Rectal smooth muscle tissue (tissue), 1 donor: ENCODE measurements around the gene ADGRL3.

Experiments used
- H3K27ac ChIP-seq: one replicate; pipeline ENCODE4 v1.7.0; 2013; ENCODE audit warnings: low read depth, low read length, inconsistent platforms
- H3K27me3 ChIP-seq: one replicate; pipeline ENCODE4 v1.7.0; 2013; ENCODE audit warnings: low read length; ENCODE audit not compliant: control insufficient read depth, insufficient read depth
- H3K36me3 ChIP-seq: one replicate; pipeline ENCODE4 v1.7.0; 2013; ENCODE audit warnings: low read length; ENCODE audit not compliant: control insufficient read depth, insufficient read depth
- H3K4me1 ChIP-seq: one replicate; pipeline ENCODE4 v1.7.0; 2013; ENCODE audit warnings: low read length; ENCODE audit not compliant: control insufficient read depth, insufficient read depth
- H3K4me3 ChIP-seq: one replicate; pipeline ENCODE4 v1.7.0; 2013; ENCODE audit warnings: low read length
- H3K9ac ChIP-seq: one replicate; pipeline ENCODE4 v1.7.0; 2013; ENCODE audit warnings: low read length

The ADGRL3 gene

DNA sequence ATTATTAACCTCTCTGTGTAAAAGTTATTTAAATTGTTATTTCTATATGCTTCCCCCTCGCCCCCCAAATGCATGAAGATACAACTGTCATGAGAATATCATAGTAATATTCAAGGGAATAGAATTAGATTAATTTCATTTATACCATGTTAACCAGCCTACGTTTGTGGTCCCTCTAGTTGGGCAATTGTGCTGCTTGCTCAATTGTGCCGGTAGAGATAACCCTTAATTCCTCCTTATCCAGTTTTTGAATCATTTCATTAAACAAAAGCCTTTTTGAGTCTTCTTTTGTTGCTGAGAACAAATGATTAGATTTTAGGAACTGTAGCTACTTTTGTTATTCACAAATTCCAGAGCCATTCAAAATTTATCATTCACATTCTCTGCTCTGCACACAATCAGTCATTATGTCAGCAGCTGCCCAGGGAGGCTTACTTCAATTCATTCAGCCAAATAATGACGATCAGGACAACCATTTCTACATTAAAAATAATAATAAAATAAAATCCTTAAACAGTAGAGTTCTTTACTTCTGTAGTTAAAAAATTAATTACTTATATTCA lies 98.1 kb downstream of the ADGRL3 start:
- no peaks in the 10 kb centered on the region for H3K36me3 ChIP-seq
- no peak overlapping the region for H3K9ac ChIP-seq
- H3K27me3 ChIP-seq: no peaks in the 10 kb centered on the region
- H3K4me3 ChIP-seq: no peak overlapping the region
- no peak overlapping the region for H3K27ac ChIP-seq
- no peaks in the 10 kb centered on the region for H3K4me1 ChIP-seq

GRCh38 chr4:61299316-61299715 lies 99.2 kb downstream of the ADGRL3 start:
- H3K27ac ChIP-seq: no peak overlapping the region
- no peak overlapping the region for H3K9ac ChIP-seq
- H3K4me3 ChIP-seq: no peak overlapping the region
- H3K27me3 ChIP-seq: no peaks in the 10 kb centered on the region
- no peaks in the 10 kb centered on the region for H3K4me1 ChIP-seq
- H3K36me3 ChIP-seq: no peaks in the 10 kb centered on the region

- Histone ChIP-seq H3K4me1 (no peaks in the 10 kb centered on the region), H3K4me3 (no peak overlapping the region), H3K27ac (no peak overlapping the region), H3K9ac (no peak overlapping the region), H3K36me3 (no peaks in the 10 kb centered on the region), H3K27me3 (no peaks in the 10 kb centered on the region)
Measured at GRCh38 chr4:61300266-61300844, 100.2 kb downstream of the ADGRL3 start.

DNA sequence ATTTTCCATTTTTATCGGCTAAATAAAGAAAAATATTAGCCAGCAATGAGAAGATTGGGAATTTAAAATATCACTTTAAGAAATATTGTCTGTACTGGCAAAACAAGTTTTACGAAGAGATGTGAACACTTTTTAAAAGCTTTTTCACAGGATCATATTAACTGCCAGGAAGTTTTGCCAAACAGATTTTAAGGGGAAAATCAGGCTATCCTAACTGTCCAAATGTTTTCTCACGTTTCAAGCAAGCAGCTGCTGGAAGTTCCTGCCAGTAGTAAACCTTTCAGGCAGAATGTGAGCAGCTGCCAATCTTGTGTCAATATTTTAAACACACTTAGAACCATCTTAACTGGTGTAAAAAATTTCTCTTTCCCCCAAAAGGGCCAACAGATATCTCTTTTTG lies 101.1 kb downstream of the ADGRL3 start:
- Histone ChIP-seq H3K36me3 (no peaks in the 10 kb centered on the region), H3K4me3 (no peak overlapping the region), H3K9ac (no peak overlapping the region), H3K27me3 (no peaks in the 10 kb centered on the region), H3K27ac (no peak overlapping the region), H3K4me1 (no peaks in the 10 kb centered on the region)

- H3K4me3 ChIP-seq: no peak overlapping the region
- no peaks in the 10 kb centered on the region for H3K4me1 ChIP-seq
- no peaks in the 10 kb centered on the region for H3K27me3 ChIP-seq
- H3K36me3 ChIP-seq: no peaks in the 10 kb centered on the region
- no peak overlapping the region for H3K9ac ChIP-seq
- H3K27ac ChIP-seq: no peak overlapping the region
Measured at GRCh38 chr4:61308033-61308432, 107.9 kb downstream of the ADGRL3 start.

DNA sequence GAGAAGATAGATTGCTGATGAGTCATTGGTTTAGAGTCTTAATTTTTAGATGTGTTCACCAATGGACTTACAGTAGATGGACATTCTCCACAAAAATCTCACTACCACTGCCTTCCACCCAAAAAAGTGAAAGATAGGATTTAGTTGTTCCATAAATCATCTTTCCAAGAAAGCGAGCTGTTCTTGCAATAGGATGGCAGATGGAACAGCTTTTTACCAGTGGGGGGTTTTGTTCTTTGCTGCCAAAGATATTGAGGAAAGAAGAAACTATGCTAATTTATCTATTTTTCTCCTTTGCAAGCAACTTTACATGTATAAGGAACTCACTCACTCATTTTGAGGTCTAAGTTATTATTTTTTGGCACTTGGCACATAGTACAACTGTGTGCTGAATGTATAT lies 109.5 kb downstream of the ADGRL3 start:
- no peak overlapping the region for H3K9ac ChIP-seq
- no peak overlapping the region for H3K4me3 ChIP-seq
- H3K27ac ChIP-seq: no peak overlapping the region
- H3K27me3 ChIP-seq: no peaks in the 10 kb centered on the region
- no peaks in the 10 kb centered on the region for H3K4me1 ChIP-seq
- H3K36me3 ChIP-seq: no peaks in the 10 kb centered on the region

DNA sequence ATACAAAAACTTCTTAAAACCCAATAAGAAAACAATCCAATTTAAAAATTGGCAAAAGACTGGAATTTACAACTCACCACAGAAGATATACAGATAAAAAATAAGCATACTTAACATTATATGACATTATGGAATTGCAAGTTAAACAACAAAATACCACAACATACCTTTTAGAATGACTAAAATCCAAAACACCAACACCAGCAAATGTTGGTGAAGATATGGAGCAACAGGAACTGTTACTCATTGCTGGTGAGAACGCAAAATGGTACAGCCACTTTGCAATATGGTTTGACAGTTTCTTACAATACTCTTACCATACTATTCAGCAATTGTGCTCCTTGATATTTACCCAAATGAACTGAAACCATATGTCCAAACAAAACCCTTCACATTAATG lies 112.4 kb downstream of the ADGRL3 start:
- Histone ChIP-seq H3K27ac (no peak overlapping the region), H3K4me1 (no peaks in the 10 kb centered on the region), H3K4me3 (no peak overlapping the region), H3K9ac (no peak overlapping the region), H3K36me3 (no peaks in the 10 kb centered on the region), H3K27me3 (no peaks in the 10 kb centered on the region)

GRCh38 chr4:61318431-61318830 lies 118.3 kb downstream of the ADGRL3 start:
- no peaks in the 10 kb centered on the region for H3K4me1 ChIP-seq
- no peaks in the 10 kb centered on the region for H3K36me3 ChIP-seq
- no peak overlapping the region for H3K4me3 ChIP-seq
- H3K27me3 ChIP-seq: no peaks in the 10 kb centered on the region
- H3K27ac ChIP-seq: no peak overlapping the region
- no peak overlapping the region for H3K9ac ChIP-seq

DNA sequence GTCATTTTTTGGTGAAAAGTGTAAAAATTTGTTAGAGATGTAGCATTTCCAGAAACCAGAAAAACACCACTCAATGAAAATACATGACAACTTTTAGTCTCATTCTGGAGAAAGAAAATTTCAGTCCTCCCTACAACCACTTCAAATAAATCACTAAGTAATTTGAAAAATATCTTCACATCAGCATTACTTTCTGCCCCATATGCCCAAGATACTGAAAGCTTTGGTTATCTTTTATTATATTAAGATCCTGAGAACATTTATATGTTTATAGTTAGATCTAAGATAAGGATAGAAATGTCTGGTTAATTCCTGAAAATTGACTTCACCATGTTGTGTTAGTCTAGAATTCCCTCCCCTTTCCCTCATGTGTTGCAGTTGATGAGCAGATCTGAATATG lies 119.0 kb downstream of the ADGRL3 start:
- H3K4me1 ChIP-seq: no peaks in the 10 kb centered on the region
- no peak overlapping the region for H3K9ac ChIP-seq
- no peaks in the 10 kb centered on the region for H3K27me3 ChIP-seq
- no peaks in the 10 kb centered on the region for H3K36me3 ChIP-seq
- no peak overlapping the region for H3K27ac ChIP-seq
- no peak overlapping the region for H3K4me3 ChIP-seq

DNA sequence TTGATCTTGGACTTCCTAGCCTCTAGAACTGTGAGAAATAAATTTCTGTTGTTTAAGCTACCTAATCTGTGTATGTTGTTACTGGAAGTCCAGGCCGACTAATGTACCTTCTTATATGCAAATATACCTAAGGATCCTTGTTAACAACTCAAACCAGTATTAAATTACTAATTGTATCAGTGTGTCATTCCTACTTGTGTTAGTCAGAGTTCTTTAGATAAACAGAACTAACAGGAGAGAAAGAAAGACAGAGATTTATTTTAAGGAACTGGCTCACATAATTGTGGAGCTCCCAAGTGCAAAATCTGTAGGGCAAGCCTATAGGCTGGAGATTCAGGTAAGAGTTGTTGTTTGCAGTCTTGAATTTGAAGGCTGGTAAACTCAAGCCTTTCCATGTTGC lies 120.0 kb downstream of the ADGRL3 start:
- no peaks in the 10 kb centered on the region for H3K27me3 ChIP-seq
- no peaks in the 10 kb centered on the region for H3K4me1 ChIP-seq
- H3K36me3 ChIP-seq: no peaks in the 10 kb centered on the region
- no peak overlapping the region for H3K4me3 ChIP-seq
- H3K27ac ChIP-seq: no peak overlapping the region
- no peak overlapping the region for H3K9ac ChIP-seq

DNA sequence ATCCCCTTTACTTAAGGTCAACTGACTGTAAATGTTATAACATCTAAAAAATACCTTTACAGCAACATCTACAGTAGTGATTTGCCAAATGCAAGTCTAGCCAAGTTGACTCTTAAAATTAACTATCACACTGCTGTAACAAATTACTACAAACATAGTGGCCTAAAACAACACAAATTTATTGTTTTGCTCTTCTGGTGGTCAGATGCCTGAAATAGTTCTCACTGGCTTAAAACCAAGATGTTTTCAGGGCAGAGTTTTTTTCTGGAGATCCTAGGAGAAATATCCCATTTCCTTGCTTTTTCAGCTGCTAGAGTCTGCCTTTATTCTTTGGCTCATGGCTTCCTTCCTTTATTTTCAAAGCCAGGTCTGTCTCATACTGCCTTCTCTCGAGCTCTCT lies 120.5 kb downstream of the ADGRL3 start:
- H3K27me3 ChIP-seq: no peaks in the 10 kb centered on the region
- H3K4me1 ChIP-seq: no peaks in the 10 kb centered on the region
- H3K9ac ChIP-seq: no peak overlapping the region
- no peak overlapping the region for H3K27ac ChIP-seq
- H3K36me3 ChIP-seq: no peaks in the 10 kb centered on the region
- no peak overlapping the region for H3K4me3 ChIP-seq

DNA sequence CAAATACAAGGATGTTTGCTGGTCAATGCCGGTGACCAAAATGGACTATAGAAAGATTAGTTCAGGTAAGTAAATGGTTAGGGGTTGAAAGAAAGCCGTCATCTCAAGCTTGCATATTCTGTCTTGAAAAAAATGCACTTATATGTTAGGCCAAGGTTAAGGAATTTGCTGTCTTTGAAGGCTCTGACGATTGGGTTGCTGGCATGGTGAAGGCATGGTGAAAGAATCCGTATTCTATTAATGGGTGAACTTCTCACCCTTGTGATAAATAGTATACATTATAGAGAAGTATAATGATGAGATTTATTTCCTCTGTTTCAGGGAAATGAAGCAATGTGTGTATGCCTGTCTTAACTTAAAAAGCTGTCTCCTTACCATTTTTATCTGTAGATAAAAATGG lies 132.6 kb downstream of the ADGRL3 start:
- Histone ChIP-seq H3K4me1 (no peaks in the 10 kb centered on the region), H3K9ac (no peak overlapping the region), H3K27ac (no peak overlapping the region), H3K4me3 (no peak overlapping the region), H3K27me3 (no peaks in the 10 kb centered on the region), H3K36me3 (no peaks in the 10 kb centered on the region)

DNA sequence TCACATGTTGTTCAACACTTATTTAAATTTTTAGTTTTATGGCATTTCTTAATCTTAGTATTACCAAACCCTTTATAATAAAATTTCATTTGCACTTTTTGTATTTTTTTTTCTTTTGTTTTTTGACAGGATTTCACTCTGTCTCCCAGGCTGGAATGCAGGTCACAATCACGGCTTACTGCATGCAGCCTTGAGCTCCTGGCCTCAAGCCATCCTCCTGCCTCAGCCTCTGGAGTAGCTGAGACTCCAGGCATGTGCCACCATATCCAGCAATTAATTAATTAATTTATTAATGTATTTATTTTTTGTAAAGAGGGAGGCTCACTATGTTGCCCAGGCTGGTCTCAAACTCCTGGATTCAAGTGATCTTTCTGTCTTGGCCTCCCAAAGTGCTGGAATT lies 133.4 kb downstream of the ADGRL3 start:
- no peak overlapping the region for H3K4me3 ChIP-seq
- no peak overlapping the region for H3K9ac ChIP-seq
- no peaks in the 10 kb centered on the region for H3K36me3 ChIP-seq
- H3K4me1 ChIP-seq: no peaks in the 10 kb centered on the region
- H3K27me3 ChIP-seq: no peaks in the 10 kb centered on the region
- H3K27ac ChIP-seq: no peak overlapping the region
